ENCODE measurements around the gene ABHD11. TPM values are rescaled to one million over a fixed set of nuclear protein-coding genes. Genes with fewer than 3 reads are reported as not detected.
A peak's percentile ranks its signal among the peaks of the same experiment; 100 is the strongest.

Gene ABHD11
- total RNA-seq, 4 donors from 2014 or later = 3.2 to 9.4 (median 7.6) TPM

DNA sequence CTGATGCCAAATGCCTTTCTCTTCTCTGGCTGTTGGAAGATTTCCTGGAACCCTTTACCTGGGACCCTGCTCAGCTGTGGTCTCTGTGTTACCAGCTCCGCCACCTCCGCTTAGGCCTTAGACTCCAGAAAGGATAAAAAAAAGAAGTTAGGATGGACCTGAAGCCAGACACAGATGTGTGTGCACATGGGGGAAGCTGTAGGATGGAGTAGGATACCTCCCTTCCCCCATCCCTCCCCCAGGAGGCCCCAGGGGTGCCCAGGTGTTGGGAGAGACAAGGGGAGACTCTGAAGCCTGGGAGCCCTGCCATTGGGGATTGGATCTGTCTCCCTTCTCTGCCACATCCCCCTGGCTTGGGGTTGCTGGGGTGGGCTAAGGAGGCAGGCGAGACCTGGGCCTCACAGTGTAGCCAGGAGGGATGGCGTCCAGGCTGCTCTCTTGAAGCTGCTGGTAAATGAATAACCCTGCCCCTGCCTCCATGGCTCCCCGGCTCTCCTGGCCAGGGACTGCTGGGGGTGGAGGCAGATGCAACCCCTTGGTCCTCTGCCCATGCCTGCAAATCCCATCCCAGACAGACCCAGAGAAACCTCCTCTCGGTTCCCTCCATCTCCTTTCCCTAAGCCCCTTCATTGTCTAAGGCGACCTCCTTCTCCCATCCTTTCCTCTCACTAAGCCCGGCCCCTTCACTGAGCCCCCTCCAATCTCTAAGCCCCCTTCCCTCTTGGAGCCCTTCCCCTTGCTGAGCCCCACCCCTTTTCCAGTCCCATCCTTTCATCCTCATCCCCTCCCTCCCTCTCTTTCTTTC lies 23.5 kb upstream of the ABHD11 start:
- ATAC-seq = no peak
- no peaks in the 10 kb centered on the region for H3K36me3 ChIP-seq
- no peaks in the 10 kb centered on the region for H3K4me1 ChIP-seq
- H3K27ac ChIP-seq = no peak overlapping the region
- in situ Hi-C loops (cut with MboI; ENCODE audit: low sequenced_read_pairs in 4 of 4) = no loop called here
- H3K9me3 ChIP-seq = no peaks in the 10 kb centered on the region
- H3K4me3 ChIP-seq = no peak overlapping the region
- intact Hi-C loops (cut with DNase I; ENCODE audit: low total_unique reads) = no loop called here
- no peak for TF ChIP-seq POLR2A (IDR thresholded peaks at IDR 0.05)
- TF ChIP-seq, protein P1, sequence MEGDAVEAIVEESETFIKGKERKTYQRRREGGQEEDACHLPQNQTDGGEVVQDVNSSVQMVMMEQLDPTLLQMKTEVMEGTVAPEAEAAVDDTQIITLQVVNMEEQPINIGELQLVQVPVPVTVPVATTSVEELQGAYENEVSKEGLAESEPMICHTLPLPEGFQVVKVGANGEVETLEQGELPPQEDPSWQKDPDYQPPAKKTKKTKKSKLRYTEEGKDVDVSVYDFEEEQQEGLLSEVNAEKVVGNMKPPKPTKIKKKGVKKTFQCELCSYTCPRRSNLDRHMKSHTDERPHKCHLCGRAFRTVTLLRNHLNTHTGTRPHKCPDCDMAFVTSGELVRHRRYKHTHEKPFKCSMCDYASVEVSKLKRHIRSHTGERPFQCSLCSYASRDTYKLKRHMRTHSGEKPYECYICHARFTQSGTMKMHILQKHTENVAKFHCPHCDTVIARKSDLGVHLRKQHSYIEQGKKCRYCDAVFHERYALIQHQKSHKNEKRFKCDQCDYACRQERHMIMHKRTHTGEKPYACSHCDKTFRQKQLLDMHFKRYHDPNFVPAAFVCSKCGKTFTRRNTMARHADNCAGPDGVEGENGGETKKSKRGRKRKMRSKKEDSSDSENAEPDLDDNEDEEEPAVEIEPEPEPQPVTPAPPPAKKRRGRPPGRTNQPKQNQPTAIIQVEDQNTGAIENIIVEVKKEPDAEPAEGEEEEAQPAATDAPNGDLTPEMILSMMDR (IDR thresholded peaks at IDR 0.05 in 4 of 5, conservative IDR thresholded peaks at IDR 0.05 in 1 of 5) = no peak
- no peaks in the 10 kb centered on the region for H3K27me3 ChIP-seq
- DNase-seq = no peak

GRCh38 chr7:73758581-73759138 lies 20.1 kb upstream of the ABHD11 start:
- H3K4me3 ChIP-seq = no peak overlapping the region
- no peaks in the 10 kb centered on the region for H3K4me1 ChIP-seq
- ATAC-seq (peak; percentile 74 to 85), DNase-seq (peak; percentile 17 to 58)
- TF ChIP-seq POLR2A (IDR thresholded peaks at IDR 0.05) = no peak
- TF ChIP-seq, protein P1 (IDR thresholded peaks at IDR 0.05 in 4 of 5, conservative IDR thresholded peaks at IDR 0.05 in 1 of 5) = no peak
- no peaks in the 10 kb centered on the region for H3K27me3 ChIP-seq
- no peaks in the 10 kb centered on the region for H3K36me3 ChIP-seq
- in situ Hi-C loops (cut with MboI; ENCODE audit: low sequenced_read_pairs in 4 of 4) = no loop called here
- intact Hi-C loops (cut with DNase I; ENCODE audit: low total_unique reads) = no loop called here
- peak overlapping the region in 1 of 4 donors; percentile 33 for H3K27ac ChIP-seq
- no peaks in the 10 kb centered on the region for H3K9me3 ChIP-seq

GRCh38 chr7:73749931-73750776 lies 11.6 kb upstream of the ABHD11 start:
- TF ChIP-seq, protein P1 (IDR thresholded peaks at IDR 0.05 in 4 of 5, conservative IDR thresholded peaks at IDR 0.05 in 1 of 5) = no peak
- TF ChIP-seq POLR2A (IDR thresholded peaks at IDR 0.05) = no peak
- DNase-seq (no peak), ATAC-seq (no peak)
- Histone ChIP-seq H3K4me3 (no peak overlapping the region), H3K27me3 (no peaks in the 10 kb centered on the region), H3K4me1 (no peaks in the 10 kb centered on the region), H3K9me3 (no peaks in the 10 kb centered on the region), H3K36me3 (no peaks in the 10 kb centered on the region), H3K27ac (no peak overlapping the region)
- intact Hi-C loops (cut with DNase I; ENCODE audit: low total_unique reads) = no loop called here
- in situ Hi-C loops (cut with MboI; ENCODE audit: low sequenced_read_pairs in 4 of 4) = no loop called here

GRCh38 chr7:73746378-73746777 lies 7.8 kb upstream of the ABHD11 start:
- intact Hi-C loops (cut with DNase I; ENCODE audit: low total_unique reads) (no loop called here), in situ Hi-C loops (cut with MboI; ENCODE audit: low sequenced_read_pairs in 4 of 4) (no loop called here)
- H3K4me1 ChIP-seq = no peaks in the 10 kb centered on the region
- no peak overlapping the region for H3K27ac ChIP-seq
- TF ChIP-seq, protein P1 (IDR thresholded peaks at IDR 0.05 in 4 of 5, conservative IDR thresholded peaks at IDR 0.05 in 1 of 5) = no peak
- no peak for TF ChIP-seq POLR2A (IDR thresholded peaks at IDR 0.05)
- H3K4me3 ChIP-seq = no peak overlapping the region
- H3K36me3 ChIP-seq = no peaks in the 10 kb centered on the region
- peak in 1 of 2 donors; percentile 26 for DNase-seq
- peak in 1 of 2 donors; percentile 64 for ATAC-seq
- no peaks in the 10 kb centered on the region for H3K27me3 ChIP-seq
- H3K9me3 ChIP-seq = no peaks in the 10 kb centered on the region
